Hepatocyte (in vitro differentiated cells): Measurements from ENCODE around the gene EIF2B1. TPM values are rescaled to one million over a fixed set of nuclear protein-coding genes. Genes with fewer than 3 reads are reported as not detected.
"Not testable (repeated sequence)": the region's sequence is repeated elsewhere in the genome, so short reads cannot be mapped to it uniquely, and the experiment has no call there.

Source experiments
- DNase-seq: peaks from one replicate; pipeline ENCODE4 v3.0.0-alpha.2; 2016; ENCODE audit warnings: low spot score
- H2AFZ ChIP-seq: fragments of 200-600 bp; sonication (generic); 2 replicates; pipeline ENCODE4 v1.6.0; 2016; ENCODE audit warnings: antibody characterized with exemption, mild to moderate bottlenecking
- H3K27ac ChIP-seq: fragments of 200-600 bp; sonication (generic); 2 replicates; pipeline ENCODE4 v1.5.1; 2016; ENCODE audit warnings: mild to moderate bottlenecking
- H3K27me3 ChIP-seq: fragments of 200-600 bp; sonication (generic); 2 replicates; pipeline ENCODE4 v1.6.1; 2016
- H3K36me3 ChIP-seq: fragments of 200-600 bp; sonication (generic); replicated peaks from 2 replicates; pipeline ENCODE4 v1.5.1; 2016; ENCODE audit warnings: low read depth; ENCODE audit not compliant: insufficient read depth
- H3K4me1 ChIP-seq: fragments of 200-600 bp; sonication (generic); 2 replicates; pipeline ENCODE4 v1.5.1; 2016; ENCODE audit warnings: mild to moderate bottlenecking, moderate library complexity; ENCODE audit not compliant: insufficient read depth
- H3K4me2 ChIP-seq: fragments of 200-600 bp; sonication (generic); 2 replicates; pipeline ENCODE4 v1.6.0; 2016
- H3K4me3 ChIP-seq: fragments of 200-600 bp; sonication (generic); 2 replicates; pipeline ENCODE4 v1.5.1; 2016; ENCODE audit warnings: mild to moderate bottlenecking
- H3K79me2 ChIP-seq: fragments of 200-600 bp; sonication (generic); 2 replicates; pipeline ENCODE4 v1.6.0; 2017; ENCODE audit warnings: mild to moderate bottlenecking
- H3K9me2 ChIP-seq: fragments of 200-600 bp; sonication (generic); replicated peaks from 2 replicates; pipeline ENCODE4 v1.6.0; 2017; ENCODE audit warnings: mild to moderate bottlenecking; ENCODE audit not compliant: insufficient read depth
- H3K9me3 ChIP-seq: fragments of 200-600 bp; sonication (generic); 2 replicates; pipeline ENCODE4 v1.5.1; 2016; ENCODE audit warnings: low read depth, mild to moderate bottlenecking
- H4K20me1 ChIP-seq: fragments of 200-600 bp; sonication (generic); 2 replicates; pipeline ENCODE4 v1.6.0; 2016; ENCODE audit warnings: mild to moderate bottlenecking; ENCODE audit not compliant: insufficient read depth, poor library complexity, severe bottlenecking
- EZH2 ChIP-seq: fragments of 200-600 bp; sonication (generic); IDR thresholded peaks from 2 replicates; pipeline ENCODE4 v1.6.1; 2016; ENCODE audit warnings: antibody characterized with exemption, mild to moderate bottlenecking, borderline replicate concordance
- EZH2phosphoT487 ChIP-seq: fragments of 200-600 bp; sonication (generic); IDR thresholded peaks from one replicate; pipeline ENCODE4 v1.6.1; 2018; ENCODE audit warnings: antibody characterized with exemption, mild to moderate bottlenecking, low read depth, moderate library complexity; ENCODE audit not compliant: unreplicated experiment, severe bottlenecking
- WGBS: methylation state at CpG from one replicate; pipeline ENCODE4 v1.1.6; 2016; ENCODE audit warnings: low lambda C conversion rate; ENCODE audit errors: missing lambda C conversion rate; 5-methylcytosine and 5-hydroxymethylcytosine counted together
- polyA plus RNA-seq: library from polyadenylated mRNA; unstranded; fragments of >200 nt; fragmentation: Nextera tagmentation; extraction: Ambion mirVana; gene quantifications from 2 replicates; pipeline ENCODE4 v1.2.1, GENCODE V29; 2016
- total RNA-seq: library from RNA; depleted of rRNA; stranded (reverse); fragments of >200 nt; gene quantifications from 2 replicates; pipeline ENCODE4 v1.2.3, GENCODE V29; 2014
- TF ChIP-seq, protein P1 (sequence below): fragments of 200-600 bp; sonication (generic); IDR thresholded peaks from 2 replicates; pipeline ENCODE4 v1.5.1; 2016; ENCODE audit warnings: antibody characterized with exemption, mild to moderate bottlenecking; ENCODE audit not compliant: poor library complexity

The EIF2B1 gene
- total and polyA plus RNA-seq, 2 experiments from 2014 or later: 35.0 to 43.8 TPM

DNA sequence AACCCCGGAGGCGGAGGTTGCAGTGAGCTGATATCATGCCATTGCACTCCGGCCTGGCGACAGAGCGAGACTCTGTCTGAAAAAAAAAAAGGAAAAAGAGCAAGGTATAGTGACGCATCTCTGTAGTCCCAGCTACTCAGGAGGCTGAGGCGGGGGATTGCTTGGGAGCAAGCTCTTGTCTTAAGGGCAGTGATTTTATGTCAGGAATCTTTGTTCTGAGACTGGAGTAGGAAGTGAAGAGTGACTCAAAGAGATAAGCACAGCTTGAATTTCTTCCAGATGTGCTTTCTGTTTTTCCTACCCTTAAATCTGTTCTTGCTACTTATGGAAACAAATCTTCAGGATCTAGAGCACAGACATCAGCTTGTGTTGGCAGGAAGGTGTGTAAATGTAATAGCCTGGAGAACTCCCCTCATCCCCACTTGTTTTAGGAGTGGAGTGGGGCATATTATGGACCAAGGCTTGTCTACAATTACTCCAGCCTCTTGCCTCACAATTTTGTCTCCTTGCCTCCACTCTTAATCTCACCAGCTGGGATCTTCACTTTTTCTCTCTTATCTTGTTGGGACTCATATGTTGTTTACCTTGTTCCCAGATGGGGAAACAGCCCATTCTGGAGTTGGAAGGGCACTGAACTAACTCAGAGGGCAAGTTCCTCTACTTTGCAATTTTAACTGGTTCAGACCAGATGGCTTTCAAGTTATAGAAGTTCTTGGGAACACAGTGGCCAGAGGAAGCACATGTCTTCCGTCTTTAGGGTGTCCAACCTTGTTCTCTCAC, 41.6 kb downstream of the EIF2B1 start:
- no peak for TF ChIP-seq EZH2phosphoT487
- TF ChIP-seq, protein P1, sequence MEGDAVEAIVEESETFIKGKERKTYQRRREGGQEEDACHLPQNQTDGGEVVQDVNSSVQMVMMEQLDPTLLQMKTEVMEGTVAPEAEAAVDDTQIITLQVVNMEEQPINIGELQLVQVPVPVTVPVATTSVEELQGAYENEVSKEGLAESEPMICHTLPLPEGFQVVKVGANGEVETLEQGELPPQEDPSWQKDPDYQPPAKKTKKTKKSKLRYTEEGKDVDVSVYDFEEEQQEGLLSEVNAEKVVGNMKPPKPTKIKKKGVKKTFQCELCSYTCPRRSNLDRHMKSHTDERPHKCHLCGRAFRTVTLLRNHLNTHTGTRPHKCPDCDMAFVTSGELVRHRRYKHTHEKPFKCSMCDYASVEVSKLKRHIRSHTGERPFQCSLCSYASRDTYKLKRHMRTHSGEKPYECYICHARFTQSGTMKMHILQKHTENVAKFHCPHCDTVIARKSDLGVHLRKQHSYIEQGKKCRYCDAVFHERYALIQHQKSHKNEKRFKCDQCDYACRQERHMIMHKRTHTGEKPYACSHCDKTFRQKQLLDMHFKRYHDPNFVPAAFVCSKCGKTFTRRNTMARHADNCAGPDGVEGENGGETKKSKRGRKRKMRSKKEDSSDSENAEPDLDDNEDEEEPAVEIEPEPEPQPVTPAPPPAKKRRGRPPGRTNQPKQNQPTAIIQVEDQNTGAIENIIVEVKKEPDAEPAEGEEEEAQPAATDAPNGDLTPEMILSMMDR: no peak
- no peak for TF ChIP-seq EZH2
- WGBS: 69% methylated on average over 8 of the region's 8 CpGs
- H3K4me2 ChIP-seq: peak overlapping the region; percentile 25
- peaks cover 74% of the 10 kb centered on the region for H4K20me1 ChIP-seq
- H3K79me2 ChIP-seq: peaks cover 95% of the 10 kb centered on the region
- H2AFZ ChIP-seq: no peak overlapping the region
- H3K27me3 ChIP-seq: no peaks in the 10 kb centered on the region
- H3K27ac ChIP-seq: peak overlapping the region; percentile 48
- H3K9me3 ChIP-seq: no peaks in the 10 kb centered on the region
- H3K4me3 ChIP-seq: no peak overlapping the region
- H3K36me3 ChIP-seq: peaks cover under 1% of the 10 kb centered on the region
- H3K4me1 ChIP-seq: peaks cover 23% of the 10 kb centered on the region
- no peaks in the 10 kb centered on the region for H3K9me2 ChIP-seq
- peak; percentile 18 for DNase-seq

DNA sequence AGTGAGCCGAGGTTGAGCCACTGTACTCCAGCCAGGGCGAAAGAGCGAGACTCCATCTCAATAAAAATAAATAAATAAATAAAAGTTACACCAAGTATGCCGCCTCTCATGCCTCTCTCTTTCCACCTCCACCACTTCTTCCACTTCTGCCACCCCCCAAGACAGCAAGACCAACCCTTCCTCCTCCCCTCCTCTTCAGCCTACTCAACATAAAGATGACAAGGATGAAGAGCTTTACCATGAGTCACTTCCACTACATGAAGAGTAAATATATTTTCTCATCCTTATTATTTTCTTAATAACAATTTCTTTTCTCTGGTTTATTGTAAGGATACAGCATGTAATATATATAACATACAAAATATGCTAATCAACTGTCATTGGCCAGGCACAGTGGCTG, 52.7 kb downstream of the EIF2B1 start:
- Histone ChIP-seq H3K9me3 (no peaks in the 10 kb centered on the region), H3K36me3 (no peaks in the 10 kb centered on the region), H3K9me2 (no peaks in the 10 kb centered on the region), H3K4me3 (no peak overlapping the region), H3K79me2 (peaks cover 37% of the 10 kb centered on the region), H3K27me3 (no peaks in the 10 kb centered on the region), H3K4me2 (no peak overlapping the region), H2AFZ (no peak overlapping the region), H3K4me1 (peaks cover 14% of the 10 kb centered on the region), H4K20me1 (peaks cover 7% of the 10 kb centered on the region), H3K27ac (no peak overlapping the region)
- DNase-seq: no peak
- 95% methylated on average over 4 of the region's 4 CpGs for WGBS
- TF ChIP-seq EZH2 (no peak), EZH2phosphoT487 (no peak)
- TF ChIP-seq, protein P1: no peak

- not testable (repeated sequence) for H4K20me1 ChIP-seq, H3K9me2 ChIP-seq, DNase-seq, H3K27ac ChIP-seq, H3K36me3 ChIP-seq, H3K27me3 ChIP-seq, H3K4me1 ChIP-seq, H3K4me2 ChIP-seq, H3K4me3 ChIP-seq, H3K9me3 ChIP-seq, H2AFZ ChIP-seq
- 100% methylated on average over 4 of the region's 4 CpGs for WGBS
- H3K79me2 ChIP-seq: peaks cover 24% of the 10 kb centered on the region
Observed at GRCh38 chr12:123578829-123579228, 54.7 kb downstream of the EIF2B1 start.

DNA sequence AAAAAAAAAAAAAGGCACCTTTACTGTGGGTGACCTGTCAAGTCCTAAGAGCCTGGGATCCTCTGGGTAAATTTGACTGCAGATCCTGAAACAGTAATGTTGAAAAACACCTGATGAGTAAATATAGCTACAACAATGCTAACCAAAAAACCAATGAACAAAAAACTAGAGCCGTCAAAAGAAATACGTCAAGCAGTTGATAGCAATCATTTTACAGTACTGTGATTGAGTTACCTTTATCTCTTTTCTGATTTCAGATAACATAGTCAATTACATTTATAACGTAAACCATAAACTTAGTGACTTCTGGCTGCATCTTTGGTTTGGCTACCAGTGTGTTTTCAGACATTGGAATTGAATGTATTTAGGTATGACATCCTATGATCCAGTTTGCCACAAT, 55.2 kb downstream of the EIF2B1 start:
- WGBS: 88% methylated on average over 3 of the region's 3 CpGs
- no peak for TF ChIP-seq EZH2phosphoT487
- TF ChIP-seq, protein P1: no peak
- TF ChIP-seq EZH2: no peak
- Histone ChIP-seq H3K9me3 (no peaks in the 10 kb centered on the region), H3K4me3 (no peak overlapping the region), H3K27ac (no peak overlapping the region), H4K20me1 (no peaks in the 10 kb centered on the region), H3K9me2 (no peaks in the 10 kb centered on the region), H3K27me3 (no peaks in the 10 kb centered on the region), H3K79me2 (peaks cover 21% of the 10 kb centered on the region), H3K36me3 (no peaks in the 10 kb centered on the region), H2AFZ (no peak overlapping the region), H3K4me2 (no peak overlapping the region), H3K4me1 (peaks cover 9% of the 10 kb centered on the region)
- DNase-seq: no peak
